WERI-Rb-1 (cell line): ENCODE data around the gene OSMR.

Experiments
- DNase-seq: peaks from one replicate; pipeline ENCODE4 v3.0.0-alpha.2; 2020
- H3K27ac ChIP-seq: fragments of 250-450 bp; sonication (Bioruptor Pico); 2 replicates; pipeline ENCODE4 v1.5.1; 2020; ENCODE audit warnings: mild to moderate bottlenecking, moderate library complexity
- H3K27me3 ChIP-seq: fragments of 250-450 bp; sonication (Bioruptor Pico); 2 replicates; pipeline ENCODE4 v1.5.1; 2021; ENCODE audit warnings: mild to moderate bottlenecking, low read depth, moderate library complexity; ENCODE audit not compliant: insufficient read depth, severe bottlenecking
- H3K36me3 ChIP-seq: fragments of 250-450 bp; sonication (Bioruptor Pico); 2 replicates; pipeline ENCODE4 v1.5.1; 2020; ENCODE audit warnings: mild to moderate bottlenecking, moderate library complexity
- H3K4me3 ChIP-seq: 2 replicates; pipeline ENCODE4 v1.5.1; 2011; ENCODE audit warnings: low read depth, mild to moderate bottlenecking, control low read depth, low read length
- H3K9me3 ChIP-seq: fragments of 250-450 bp; sonication (Bioruptor Pico); 2 replicates; pipeline ENCODE4 v1.5.1; 2021; ENCODE audit warnings: mild to moderate bottlenecking, moderate library complexity; ENCODE audit not compliant: severe bottlenecking
- CTCF ChIP-seq: IDR thresholded peaks from 2 replicates; pipeline ENCODE4 v1.5.1; 2011; ENCODE audit warnings: low read depth, mild to moderate bottlenecking, control low read depth, inconsistent platforms, low read length

OSMR gene

GRCh38 chr5:38968665-38969064 is 122.9 kb downstream of the OSMR start:
- no peak for DNase-seq
- Histone ChIP-seq H3K9me3 (no peaks in the 10 kb centered on the region), H3K36me3 (peaks cover 31% of the 10 kb centered on the region), H3K4me3 (no peak overlapping the region), H3K27me3 (no peaks in the 10 kb centered on the region), H3K27ac (no peak overlapping the region)
- TF ChIP-seq CTCF = no peak

GRCh38 chr5:38978036-38978435 is 132.2 kb downstream of the OSMR start:
- Histone ChIP-seq H3K9me3 (no peaks in the 10 kb centered on the region), H3K4me3 (no peak overlapping the region), H3K36me3 (peaks cover 24% of the 10 kb centered on the region), H3K27ac (no peak overlapping the region), H3K27me3 (no peaks in the 10 kb centered on the region)
- no peak for DNase-seq
- no peak for TF ChIP-seq CTCF

- no peak for TF ChIP-seq CTCF
- Histone ChIP-seq H3K9me3 (no peaks in the 10 kb centered on the region), H3K4me3 (no peak overlapping the region), H3K36me3 (peaks cover 18% of the 10 kb centered on the region), H3K27me3 (no peaks in the 10 kb centered on the region), H3K27ac (no peak overlapping the region)
- DNase-seq = no peak
Measured at GRCh38 chr5:38979535-38979934, 133.7 kb downstream of the OSMR start.
